Effector memory CD4-positive, alpha-beta T cell (primary cell): Measurements from ENCODE around the gene GALNT8.

Source experiments
- DNase-seq, 3 donors: peaks; one replicate each; pipeline ENCODE4 v3.0.0-alpha.2; 2020
- H3K27ac ChIP-seq: 2 replicates; pipeline ENCODE4 v1.7.0; 2013; ENCODE audit warnings: mild to moderate bottlenecking, low read length, moderate library complexity; ENCODE audit not compliant: insufficient read depth, poor library complexity, severe bottlenecking
- H3K27me3 ChIP-seq: replicated peaks from 2 replicates; pipeline ENCODE4 v1.7.0; 2013; ENCODE audit warnings: mild to moderate bottlenecking, low read length; ENCODE audit not compliant: insufficient read depth, control insufficient read depth, poor library complexity, severe bottlenecking
- H3K36me3 ChIP-seq: 2 replicates; pipeline ENCODE4 v1.7.0; 2013; ENCODE audit warnings: mild to moderate bottlenecking, low read length, moderate library complexity; ENCODE audit not compliant: control insufficient read depth, insufficient read depth
- H3K4me1 ChIP-seq: 2 replicates; pipeline ENCODE4 v1.7.0; 2013; ENCODE audit warnings: low read length, mild to moderate bottlenecking; ENCODE audit not compliant: control insufficient read depth, insufficient read depth, poor library complexity, severe bottlenecking
- H3K4me3 ChIP-seq: 2 replicates; pipeline ENCODE4 v1.7.0; 2013; ENCODE audit warnings: low read length, low read depth, mild to moderate bottlenecking; ENCODE audit not compliant: insufficient read depth, poor library complexity, severe bottlenecking
- H3K9me3 ChIP-seq: 2 replicates; pipeline ENCODE4 v1.7.0; 2013; ENCODE audit warnings: mild to moderate bottlenecking, low read length, moderate library complexity; ENCODE audit not compliant: control insufficient read depth

Gene GALNT8

GRCh38 chr12:4771172-4771959 is 51.2 kb downstream of the GALNT8 start:
- no peak overlapping the region for H3K4me3 ChIP-seq
- no peaks in the 10 kb centered on the region for H3K27me3 ChIP-seq
- H3K27ac ChIP-seq, result no peak overlapping the region
- no peak for DNase-seq
- H3K36me3 ChIP-seq, result no peaks in the 10 kb centered on the region
- no peaks in the 10 kb centered on the region for H3K4me1 ChIP-seq
- H3K9me3 ChIP-seq, result no peaks in the 10 kb centered on the region

GRCh38 chr12:4771960-4772566 is 51.9 kb downstream of the GALNT8 start:
- no peaks in the 10 kb centered on the region for H3K9me3 ChIP-seq
- DNase-seq, result no peak
- H3K36me3 ChIP-seq, result no peaks in the 10 kb centered on the region
- no peaks in the 10 kb centered on the region for H3K4me1 ChIP-seq
- no peaks in the 10 kb centered on the region for H3K27me3 ChIP-seq
- H3K4me3 ChIP-seq, result no peak overlapping the region
- no peak overlapping the region for H3K27ac ChIP-seq

- no peaks in the 10 kb centered on the region for H3K36me3 ChIP-seq
- H3K4me3 ChIP-seq, result no peak overlapping the region
- H3K4me1 ChIP-seq, result no peaks in the 10 kb centered on the region
- H3K9me3 ChIP-seq, result no peaks in the 10 kb centered on the region
- no peak for DNase-seq
- H3K27ac ChIP-seq, result no peak overlapping the region
- no peaks in the 10 kb centered on the region for H3K27me3 ChIP-seq
These were observed 55.7 kb downstream of the GALNT8 start for GRCh38 chr12:4775936-4776335.

GRCh38 chr12:4779749-4780148 is 59.5 kb downstream of the GALNT8 start:
- H3K4me3 ChIP-seq, result no peak overlapping the region
- no peaks in the 10 kb centered on the region for H3K36me3 ChIP-seq
- no peaks in the 10 kb centered on the region for H3K4me1 ChIP-seq
- no peak for DNase-seq
- H3K9me3 ChIP-seq, result no peaks in the 10 kb centered on the region
- no peak overlapping the region for H3K27ac ChIP-seq
- H3K27me3 ChIP-seq, result no peaks in the 10 kb centered on the region

GRCh38 chr12:4780641-4781611 is 60.7 kb downstream of the GALNT8 start:
- no peaks in the 10 kb centered on the region for H3K36me3 ChIP-seq
- H3K9me3 ChIP-seq, result no peaks in the 10 kb centered on the region
- no peak overlapping the region for H3K27ac ChIP-seq
- H3K4me3 ChIP-seq, result no peak overlapping the region
- no peaks in the 10 kb centered on the region for H3K27me3 ChIP-seq
- no peaks in the 10 kb centered on the region for H3K4me1 ChIP-seq
- no peak for DNase-seq

GRCh38 chr12:4784404-4785054 is 64.3 kb downstream of the GALNT8 start:
- Histone ChIP-seq H3K36me3 (no peaks in the 10 kb centered on the region), H3K9me3 (no peaks in the 10 kb centered on the region), H3K27ac (no peak overlapping the region)

GRCh38 chr12:4786795-4787194 is 66.6 kb downstream of the GALNT8 start:
- H3K4me1 ChIP-seq, result no peaks in the 10 kb centered on the region
- H3K36me3 ChIP-seq, result no peaks in the 10 kb centered on the region
- DNase-seq, result no peak
- H3K4me3 ChIP-seq, result no peak overlapping the region
- no peaks in the 10 kb centered on the region for H3K9me3 ChIP-seq
- no peak overlapping the region for H3K27ac ChIP-seq
- no peaks in the 10 kb centered on the region for H3K27me3 ChIP-seq

More at GRCh38 chr12:4784404-4785054, 64.3 kb downstream of the GALNT8 start:
- no peak for DNase-seq
- Histone ChIP-seq H3K4me1 (no peaks in the 10 kb centered on the region), H3K4me3 (no peak overlapping the region), H3K27me3 (no peaks in the 10 kb centered on the region)

- no peak overlapping the region for H3K27ac ChIP-seq
- no peaks in the 10 kb centered on the region for H3K9me3 ChIP-seq
- H3K4me3 ChIP-seq, result no peak overlapping the region
- no peaks in the 10 kb centered on the region for H3K27me3 ChIP-seq
- H3K36me3 ChIP-seq, result no peaks in the 10 kb centered on the region
- no peak for DNase-seq
- no peaks in the 10 kb centered on the region for H3K4me1 ChIP-seq
These were observed 67.8 kb downstream of the GALNT8 start for GRCh38 chr12:4787965-4788364.

- H3K36me3 ChIP-seq, result no peaks in the 10 kb centered on the region
- H3K27ac ChIP-seq, result no peak overlapping the region
- DNase-seq, result no peak
- no peaks in the 10 kb centered on the region for H3K9me3 ChIP-seq
- no peaks in the 10 kb centered on the region for H3K4me1 ChIP-seq
- H3K27me3 ChIP-seq, result no peaks in the 10 kb centered on the region
- H3K4me3 ChIP-seq, result no peak overlapping the region
These were observed 69.6 kb downstream of the GALNT8 start for GRCh38 chr12:4789776-4790175.
